Prostate gland (tissue), 2 donors: ENCODE results near the gene DLGAP4. TPM values are rescaled to one million over a fixed set of nuclear protein-coding genes. Genes with fewer than 3 reads are reported as not detected.
A peak's percentile ranks its signal among the peaks of the same experiment; 100 is the strongest.

ENCODE experiments used
- DNase-seq: peaks from one replicate; pipeline ENCODE4 v3.0.0-alpha.2; 2019; ENCODE audit warnings: low spot score
- H3K27ac ChIP-seq, 2 donors: fragments of 200-600 bp; sonication (generic); 2 replicates each; pipeline ENCODE4 v1.5.1; 2017 to 2019
- H3K27me3 ChIP-seq: fragments of 200-600 bp; sonication (generic); replicated peaks from 2 replicates; pipeline ENCODE4 v1.5.1; 2019; ENCODE audit not compliant: insufficient read depth
- H3K36me3 ChIP-seq, 2 donors: fragments of 200-600 bp; sonication (generic); 1 replicate in 1 of 2; 2 replicates in 1 of 2; pipeline versions ENCODE4 v1.5.1 to v1.8.1; 2017 to 2019
- H3K4me1 ChIP-seq: fragments of 200-600 bp; sonication (generic); replicated peaks from 2 replicates; pipeline ENCODE4 v1.5.1; 2019
- H3K4me3 ChIP-seq, 2 donors: fragments of 200-600 bp; sonication (generic); 2 replicates each; pipeline ENCODE4 v1.5.1; 2017 to 2019
- H3K9me3 ChIP-seq: fragments of 200-600 bp; sonication (generic); 2 replicates; pipeline ENCODE4 v1.5.1; 2017
- POLR2A ChIP-seq: fragments of 450-650 bp; IDR thresholded peaks from one replicate; pipeline ENCODE4 v1.6.1; 2016; ENCODE audit warnings: antibody characterized with exemption, mild to moderate bottlenecking
- POLR2AphosphoS5 ChIP-seq: sonication (generic); formaldehyde crosslinking; IDR thresholded peaks from one replicate; pipeline ENCODE4 v1.6.1; 2017; ENCODE audit warnings: antibody characterized with exemption
- WGBS: methylation state at CpG from one replicate; pipeline ENCODE4 v1.1.5; 2018; 5-methylcytosine and 5-hydroxymethylcytosine counted together
- intact Hi-C: fragments of 100-400 bp; cut with DNase I; formaldehyde crosslinking; loops from one replicate; pipeline ENCODE4 v1.14.2; 2022
- total RNA-seq, 2 donors: library from RNA; depleted of rRNA; stranded (reverse); fragments of >200 nt; gene quantifications; one replicate each; pipeline ENCODE4 v1.1.0, GENCODE V29; 2016
- TF ChIP-seq, protein P1 (sequence below), 4 experiments: fragments of 200-600 bp in 2 of 4; fragments of 450-650 bp in 2 of 4; sonication (generic) in 2 of 4; IDR thresholded peaks; 1 replicate in 3 of 4; 2 replicates in 1 of 4; pipeline ENCODE4 v1.5.1; 2016 to 2019; ENCODE audit warnings: antibody characterized with exemption in 4 of 4, mild to moderate bottlenecking in 2 of 4, moderate library complexity in 2 of 4

Gene DLGAP4
- total RNA-seq, 2 donors from 2014 or later: 38.0 to 104 TPM

GRCh38 chr20:36304786-36305495, 1.2 kb upstream of the DLGAP4 start:
- no peaks in the 10 kb centered on the region for H3K9me3 ChIP-seq
- intact Hi-C loops: no loop called here
- H3K27ac ChIP-seq: no peak overlapping the region
- H3K4me1 ChIP-seq: peaks cover 5% of the 10 kb centered on the region
- no peak for DNase-seq
- WGBS: 25% methylated on average over 10 of the region's 10 CpGs
- TF ChIP-seq POLR2A (no peak), POLR2AphosphoS5 (no peak)
- TF ChIP-seq, protein P1, sequence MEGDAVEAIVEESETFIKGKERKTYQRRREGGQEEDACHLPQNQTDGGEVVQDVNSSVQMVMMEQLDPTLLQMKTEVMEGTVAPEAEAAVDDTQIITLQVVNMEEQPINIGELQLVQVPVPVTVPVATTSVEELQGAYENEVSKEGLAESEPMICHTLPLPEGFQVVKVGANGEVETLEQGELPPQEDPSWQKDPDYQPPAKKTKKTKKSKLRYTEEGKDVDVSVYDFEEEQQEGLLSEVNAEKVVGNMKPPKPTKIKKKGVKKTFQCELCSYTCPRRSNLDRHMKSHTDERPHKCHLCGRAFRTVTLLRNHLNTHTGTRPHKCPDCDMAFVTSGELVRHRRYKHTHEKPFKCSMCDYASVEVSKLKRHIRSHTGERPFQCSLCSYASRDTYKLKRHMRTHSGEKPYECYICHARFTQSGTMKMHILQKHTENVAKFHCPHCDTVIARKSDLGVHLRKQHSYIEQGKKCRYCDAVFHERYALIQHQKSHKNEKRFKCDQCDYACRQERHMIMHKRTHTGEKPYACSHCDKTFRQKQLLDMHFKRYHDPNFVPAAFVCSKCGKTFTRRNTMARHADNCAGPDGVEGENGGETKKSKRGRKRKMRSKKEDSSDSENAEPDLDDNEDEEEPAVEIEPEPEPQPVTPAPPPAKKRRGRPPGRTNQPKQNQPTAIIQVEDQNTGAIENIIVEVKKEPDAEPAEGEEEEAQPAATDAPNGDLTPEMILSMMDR (IDR thresholded peaks at IDR 0.05): no peak
- H3K4me3 ChIP-seq: no peak overlapping the region
- peaks cover 4% of the 10 kb centered on the region for H3K27me3 ChIP-seq
- H3K36me3 ChIP-seq: no peaks in the 10 kb centered on the region

GRCh38 chr20:36306553-36307411, 643 bp downstream of the DLGAP4 start:
- no peak for DNase-seq
- H3K4me3 ChIP-seq: peak overlapping the region; percentile 22 to 42
- no peak for TF ChIP-seq POLR2AphosphoS5
- TF ChIP-seq POLR2A: no peak
- TF ChIP-seq, protein P1 (IDR thresholded peaks at IDR 0.05): no peak
- peaks cover 5% of the 10 kb centered on the region for H3K4me1 ChIP-seq
- intact Hi-C loops: no loop called here
- no peaks in the 10 kb centered on the region for H3K9me3 ChIP-seq
- no peak overlapping the region for H3K27ac ChIP-seq
- peaks cover 4% of the 10 kb centered on the region for H3K27me3 ChIP-seq
- H3K36me3 ChIP-seq: no peaks in the 10 kb centered on the region
- 4% methylated on average over 50 of the region's 70 CpGs for WGBS

DNA sequence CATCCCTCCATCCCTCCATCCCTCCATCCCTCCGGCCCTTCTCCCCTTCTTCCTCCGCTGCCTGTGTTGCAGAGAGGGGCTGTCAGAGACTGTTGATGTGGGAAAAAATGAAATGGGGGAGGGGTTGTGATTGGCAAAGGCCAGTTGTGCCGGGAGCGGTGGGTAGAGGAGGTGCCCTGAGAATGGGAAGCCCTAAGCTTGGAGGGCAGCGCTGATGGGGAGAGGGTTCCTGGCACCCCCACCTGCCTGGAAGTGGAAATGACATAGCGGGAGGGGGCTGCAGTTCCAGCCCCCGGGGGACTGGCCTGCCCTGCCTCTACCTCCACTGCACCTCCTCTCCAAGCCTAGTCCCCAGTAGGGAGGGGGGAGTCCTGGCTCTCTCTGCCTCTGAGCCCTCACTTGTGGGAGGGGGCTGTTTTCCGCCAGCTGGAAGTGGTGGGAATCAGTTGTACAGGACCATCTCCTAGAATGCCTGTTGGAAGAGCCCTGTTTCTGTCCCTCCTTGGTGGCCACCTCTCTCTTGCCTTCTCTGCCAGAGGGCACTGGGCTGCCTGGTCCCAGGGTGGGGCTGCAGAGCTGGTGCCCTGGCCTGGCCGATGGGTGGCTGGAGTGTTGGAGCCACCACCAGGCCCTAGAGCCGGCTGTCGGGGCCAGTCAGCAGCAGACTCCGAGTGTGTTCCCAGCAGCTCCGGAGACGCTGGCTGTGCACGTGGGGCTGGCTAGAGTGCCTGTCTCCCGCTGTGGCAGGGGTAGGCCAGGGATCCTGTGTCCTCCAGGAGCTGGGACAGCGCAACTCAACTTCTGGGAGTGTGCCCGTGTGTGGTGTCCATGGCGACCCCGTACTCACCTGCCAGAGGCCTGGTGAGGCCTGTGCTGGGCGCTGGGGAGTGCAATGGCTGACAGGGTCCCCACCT, 1.5 kb downstream of the DLGAP4 start:
- no peaks in the 10 kb centered on the region for H3K9me3 ChIP-seq
- TF ChIP-seq POLR2AphosphoS5 (no peak), POLR2A (no peak)
- TF ChIP-seq, protein P1 (IDR thresholded peaks at IDR 0.05): no peak
- H3K4me1 ChIP-seq: peaks cover 5% of the 10 kb centered on the region
- no peak for DNase-seq
- intact Hi-C loops: no loop called here
- WGBS: 41% methylated on average over 19 of the region's 21 CpGs
- no peak overlapping the region for H3K27ac ChIP-seq
- H3K27me3 ChIP-seq: peaks cover 4% of the 10 kb centered on the region
- H3K36me3 ChIP-seq: no peaks in the 10 kb centered on the region
- H3K4me3 ChIP-seq: no peak overlapping the region

GRCh38 chr20:36308353-36308752, 2.2 kb downstream of the DLGAP4 start:
- 82% methylated on average over 12 of the region's 12 CpGs for WGBS
- H3K27me3 ChIP-seq: peaks cover 4% of the 10 kb centered on the region
- intact Hi-C loops: no loop called here
- no peak overlapping the region for H3K27ac ChIP-seq
- TF ChIP-seq, protein P1 (IDR thresholded peaks at IDR 0.05): no peak
- no peak for TF ChIP-seq POLR2A
- TF ChIP-seq POLR2AphosphoS5: no peak
- H3K4me1 ChIP-seq: peaks cover 5% of the 10 kb centered on the region
- H3K36me3 ChIP-seq: no peaks in the 10 kb centered on the region
- no peak overlapping the region for H3K4me3 ChIP-seq
- no peaks in the 10 kb centered on the region for H3K9me3 ChIP-seq
- no peak for DNase-seq
